Stimulated activated CD4-positive, alpha-beta T cell treated with anti-CD3 and anti-CD28 coated beads, Interleukin-1b, Interleukin-23, amount 100 ng/mL, for 1 hour (primary cell): ENCODE measurements around the gene ATG7.

ENCODE experiments used
- DNase-seq, 2 donors: peaks; one replicate each; pipeline ENCODE4 v3.0.0-alpha.2; 2020; ENCODE audit warnings: low read depth in 2 of 2

The ATG7 gene

GRCh38 chr3:11554666-11555065 lies 282.5 kb downstream of the ATG7 start:
- DNase-seq = no peak

- DNase-seq = no peak
Measured at GRCh38 chr3:11555211-11555782, 283.1 kb downstream of the ATG7 start.

GRCh38 chr3:11555881-11556633 lies 283.9 kb downstream of the ATG7 start:
- no peak for DNase-seq

GRCh38 chr3:11556851-11557644 lies 284.9 kb downstream of the ATG7 start:
- no peak for DNase-seq

GRCh38 chr3:11558002-11558401 lies 285.8 kb downstream of the ATG7 start:
- no peak for DNase-seq

- no peak for DNase-seq
Measured at GRCh38 chr3:11558411-11558903, 286.3 kb downstream of the ATG7 start.

GRCh38 chr3:11558918-11559815 lies 287.0 kb downstream of the ATG7 start:
- DNase-seq = no peak

- DNase-seq = no peak
Measured at GRCh38 chr3:11559816-11560633, 287.8 kb downstream of the ATG7 start.

- no peak for DNase-seq
Measured at GRCh38 chr3:11560746-11561145, 288.5 kb downstream of the ATG7 start.

- DNase-seq = no peak
Measured at GRCh38 chr3:11562277-11562881, 290.2 kb downstream of the ATG7 start.

- DNase-seq = no peak
Measured at GRCh38 chr3:11563159-11563864, 291.1 kb downstream of the ATG7 start.

GRCh38 chr3:11563865-11564185 lies 291.6 kb downstream of the ATG7 start:
- no peak for DNase-seq

- no peak for DNase-seq
Measured at GRCh38 chr3:11564577-11565001, 292.4 kb downstream of the ATG7 start.

- no peak for DNase-seq
Measured at GRCh38 chr3:11565072-11565471, 292.9 kb downstream of the ATG7 start.

GRCh38 chr3:11565492-11565891 lies 293.3 kb downstream of the ATG7 start:
- no peak for DNase-seq

- no peak for DNase-seq
Measured at GRCh38 chr3:11565932-11566331, 293.7 kb downstream of the ATG7 start.

GRCh38 chr3:11566478-11566877 lies 294.3 kb downstream of the ATG7 start:
- no peak for DNase-seq

GRCh38 chr3:11566916-11567315 lies 294.7 kb downstream of the ATG7 start:
- DNase-seq = no peak

- DNase-seq = no peak
Measured at GRCh38 chr3:11567516-11568467, 295.6 kb downstream of the ATG7 start.
